Measurements from ENCODE around the gene SMU1.

The SMU1 gene

DNA sequence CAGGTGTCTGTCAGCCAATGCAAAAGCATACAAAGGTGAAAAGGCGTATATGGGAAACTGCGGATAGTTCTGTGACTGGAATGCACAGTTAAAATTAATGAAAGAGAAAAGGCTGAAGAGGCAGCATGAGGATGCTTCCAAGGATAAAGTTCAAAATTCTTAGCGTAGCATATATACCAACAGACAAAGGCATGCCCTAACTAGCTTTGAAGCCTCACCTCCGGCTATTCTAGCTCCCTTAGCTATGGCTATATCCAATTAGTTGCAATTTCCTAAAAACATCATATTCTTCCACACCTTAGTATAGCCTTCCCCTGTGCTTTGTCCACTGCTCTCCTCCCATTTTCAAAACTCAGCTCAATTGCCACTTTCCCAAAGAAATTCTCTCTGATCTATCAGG lies 52.8 kb downstream of the SMU1 start:
- no peak for DNase-seq (ENCODE audit: low spot score)
- TF ChIP-seq, protein P1, sequence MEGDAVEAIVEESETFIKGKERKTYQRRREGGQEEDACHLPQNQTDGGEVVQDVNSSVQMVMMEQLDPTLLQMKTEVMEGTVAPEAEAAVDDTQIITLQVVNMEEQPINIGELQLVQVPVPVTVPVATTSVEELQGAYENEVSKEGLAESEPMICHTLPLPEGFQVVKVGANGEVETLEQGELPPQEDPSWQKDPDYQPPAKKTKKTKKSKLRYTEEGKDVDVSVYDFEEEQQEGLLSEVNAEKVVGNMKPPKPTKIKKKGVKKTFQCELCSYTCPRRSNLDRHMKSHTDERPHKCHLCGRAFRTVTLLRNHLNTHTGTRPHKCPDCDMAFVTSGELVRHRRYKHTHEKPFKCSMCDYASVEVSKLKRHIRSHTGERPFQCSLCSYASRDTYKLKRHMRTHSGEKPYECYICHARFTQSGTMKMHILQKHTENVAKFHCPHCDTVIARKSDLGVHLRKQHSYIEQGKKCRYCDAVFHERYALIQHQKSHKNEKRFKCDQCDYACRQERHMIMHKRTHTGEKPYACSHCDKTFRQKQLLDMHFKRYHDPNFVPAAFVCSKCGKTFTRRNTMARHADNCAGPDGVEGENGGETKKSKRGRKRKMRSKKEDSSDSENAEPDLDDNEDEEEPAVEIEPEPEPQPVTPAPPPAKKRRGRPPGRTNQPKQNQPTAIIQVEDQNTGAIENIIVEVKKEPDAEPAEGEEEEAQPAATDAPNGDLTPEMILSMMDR (IDR thresholded peaks at IDR 0.05; ENCODE audit: extremely low read depth, insufficient read depth, missing control alignments): no peak
- in situ Hi-C loops (cut with MboI; ENCODE audit: low pct_unique_long_range_greater_than_20kb, low sequenced_read_pairs, unreplicated experiment): no loop called here

DNA sequence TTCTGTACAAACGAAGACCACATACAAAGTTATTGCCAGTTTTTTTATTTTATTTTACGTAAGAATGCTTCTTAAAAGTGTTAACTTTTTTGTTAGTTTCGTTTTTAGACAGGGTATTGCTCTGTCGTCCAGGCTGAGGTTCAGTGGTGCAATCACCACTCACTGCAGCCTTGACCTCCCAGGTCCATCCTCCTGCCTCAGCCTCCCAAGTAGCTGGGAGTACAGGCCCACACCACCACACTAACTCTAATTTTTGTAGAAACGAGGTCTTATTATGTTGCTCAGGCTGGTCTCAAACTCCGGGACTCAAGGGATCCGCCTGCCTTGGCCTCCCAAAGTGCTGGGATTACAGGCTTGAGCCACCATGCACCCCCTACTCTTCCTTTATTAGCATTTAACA lies 53.7 kb downstream of the SMU1 start:
- in situ Hi-C loops (cut with MboI; ENCODE audit: low pct_unique_long_range_greater_than_20kb, low sequenced_read_pairs, unreplicated experiment): no loop called here
- TF ChIP-seq, protein P1 (IDR thresholded peaks at IDR 0.05; ENCODE audit: extremely low read depth, insufficient read depth, missing control alignments): no peak
- DNase-seq (ENCODE audit: low spot score): no peak

DNA sequence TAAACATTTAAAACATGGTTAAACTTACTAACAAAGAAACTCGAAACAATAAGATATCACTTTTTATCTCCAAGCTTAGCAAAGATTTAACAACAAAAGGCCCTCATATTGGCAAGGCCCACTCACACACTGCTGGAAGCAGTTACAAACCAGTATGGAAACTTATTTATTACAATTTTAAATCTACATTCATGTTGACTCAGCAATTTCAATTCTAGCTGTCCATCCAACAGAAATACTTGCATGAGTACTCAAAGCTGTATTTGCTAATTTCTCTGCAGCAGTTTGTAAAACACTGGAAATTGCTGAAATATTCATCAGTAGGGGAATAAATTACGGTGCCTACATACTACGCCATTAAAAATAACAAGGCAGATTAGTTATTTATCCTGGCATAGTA lies 54.2 kb downstream of the SMU1 start:
- TF ChIP-seq, protein P1 (IDR thresholded peaks at IDR 0.05; ENCODE audit: extremely low read depth, insufficient read depth, missing control alignments): no peak
- no peak for DNase-seq (ENCODE audit: low spot score)
- in situ Hi-C loops (cut with MboI; ENCODE audit: low pct_unique_long_range_greater_than_20kb, low sequenced_read_pairs, unreplicated experiment): no loop called here

DNA sequence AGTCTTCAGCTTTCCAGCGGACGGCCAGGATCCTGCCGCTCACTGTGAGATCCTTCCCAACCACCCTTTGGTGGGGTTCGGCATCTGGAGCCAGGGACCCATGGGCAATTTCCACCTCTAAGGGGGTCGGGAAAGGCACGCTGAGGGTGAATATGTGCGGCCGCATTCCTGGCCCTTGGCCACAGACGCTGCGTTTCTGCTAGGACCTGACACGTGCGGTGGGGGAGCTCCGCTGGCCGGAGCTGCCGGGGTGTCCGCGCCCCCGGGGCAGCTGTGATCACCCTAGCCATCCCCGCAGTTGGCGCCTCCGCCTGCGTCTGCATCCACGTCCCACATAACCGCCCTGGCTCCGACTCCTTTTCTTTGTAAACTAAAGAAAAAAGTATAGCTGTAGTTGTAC lies 56.7 kb downstream of the SMU1 start:
- no peak for DNase-seq (ENCODE audit: low spot score)
- TF ChIP-seq, protein P1 (IDR thresholded peaks at IDR 0.05; ENCODE audit: extremely low read depth, insufficient read depth, missing control alignments): no peak
- in situ Hi-C loops (cut with MboI; ENCODE audit: low pct_unique_long_range_greater_than_20kb, low sequenced_read_pairs, unreplicated experiment): no loop called here

DNA sequence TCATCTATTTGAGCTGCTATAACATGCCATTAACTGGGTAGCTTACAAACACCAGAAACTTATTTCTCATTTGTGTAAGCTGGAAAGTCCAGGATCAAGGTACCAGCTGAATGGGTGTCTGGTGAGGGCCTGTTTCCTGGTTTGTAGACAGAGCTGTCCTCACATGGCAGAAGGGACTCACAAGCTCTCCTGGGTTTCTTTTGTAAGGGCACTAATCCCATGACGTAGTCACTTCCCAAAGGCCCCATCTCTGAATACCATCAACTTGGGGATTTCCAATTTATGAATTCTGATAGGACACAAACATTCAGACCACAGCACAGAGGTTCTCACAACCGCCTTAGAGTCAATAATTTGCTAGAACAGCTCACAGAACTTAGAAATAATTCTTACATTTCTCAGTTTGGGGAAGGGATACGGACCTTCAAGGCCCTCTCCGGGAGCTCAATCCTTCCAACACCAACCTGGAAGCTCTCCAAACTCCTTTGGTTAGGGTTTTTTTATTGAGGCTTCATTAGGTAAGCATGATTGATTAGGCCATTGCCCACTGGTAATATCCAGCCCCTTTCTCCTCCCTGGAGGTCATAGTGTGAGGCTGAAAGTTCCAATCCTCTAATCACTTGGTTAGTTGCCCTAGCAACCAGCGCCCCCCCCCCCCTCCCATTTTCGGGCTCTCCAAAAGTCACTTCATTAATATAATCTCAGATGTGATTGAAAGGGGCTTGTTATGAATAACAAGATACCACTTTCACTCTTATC lies 59.0 kb downstream of the SMU1 start:
- no peak for DNase-seq (ENCODE audit: low spot score)
- TF ChIP-seq, protein P1 (IDR thresholded peaks at IDR 0.05; ENCODE audit: extremely low read depth, insufficient read depth, missing control alignments): no peak
- in situ Hi-C loops (cut with MboI; ENCODE audit: low pct_unique_long_range_greater_than_20kb, low sequenced_read_pairs, unreplicated experiment): no loop called here

DNA sequence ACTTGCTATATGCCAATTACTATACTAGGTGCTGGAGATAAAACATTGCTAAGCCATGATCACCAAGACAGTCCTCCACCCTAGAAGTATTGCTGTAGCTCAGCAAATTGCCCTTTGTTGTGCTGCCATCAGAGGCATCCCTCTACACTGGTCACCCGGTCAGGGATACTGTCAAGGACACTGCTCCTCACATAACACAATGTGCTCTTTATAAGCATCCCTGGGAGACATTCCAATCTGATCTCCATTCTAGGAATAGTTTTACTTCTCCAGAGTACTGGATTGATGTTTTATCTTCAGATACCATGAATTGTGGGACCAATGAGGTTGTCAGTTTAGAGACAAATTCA lies 61.8 kb downstream of the SMU1 start:
- DNase-seq (ENCODE audit: low spot score): no peak
- TF ChIP-seq, protein P1 (IDR thresholded peaks at IDR 0.05; ENCODE audit: extremely low read depth, insufficient read depth, missing control alignments): no peak
- in situ Hi-C loops (cut with MboI; ENCODE audit: low pct_unique_long_range_greater_than_20kb, low sequenced_read_pairs, unreplicated experiment): no loop called here
